Lower lobe of right lung (tissue), 2 donors: ENCODE data around the gene OR4P4. TPM values are rescaled to one million over a fixed set of nuclear protein-coding genes. Genes with fewer than 3 reads are reported as not detected.

Experiments used
- ATAC-seq, 2 donors: fragments of 200-7000 bp; cut with Tn5 transposase; one replicate each; pipeline ENCODE4 v1.9.1; 2020 to 2022; ENCODE audit warnings: mild to moderate bottlenecking in 2 of 2, moderate library complexity in 2 of 2
- DNase-seq: peaks from one replicate; pipeline ENCODE4 v3.0.0-alpha.2; 2020
- H3K27ac ChIP-seq: fragments of 200-600 bp; one replicate; pipeline ENCODE4 v1.8.0; 2022
- H3K27me3 ChIP-seq: fragments of 200-600 bp; one replicate; pipeline ENCODE4 v1.8.0; 2022; ENCODE audit warnings: low read depth
- H3K36me3 ChIP-seq: fragments of 200-600 bp; one replicate; pipeline ENCODE4 v1.8.0; 2022; ENCODE audit warnings: mild to moderate bottlenecking
- H3K4me1 ChIP-seq: fragments of 200-600 bp; one replicate; pipeline ENCODE4 v1.8.0; 2022
- H3K4me3 ChIP-seq: fragments of 200-600 bp; one replicate; pipeline ENCODE4 v1.8.0; 2022; ENCODE audit warnings: mild to moderate bottlenecking
- H3K9me3 ChIP-seq: fragments of 200-600 bp; one replicate; pipeline ENCODE4 v1.8.0; 2022
- intact Hi-C: fragments of 100-400 bp; cut with DNase I; formaldehyde crosslinking; loops from one replicate; pipeline ENCODE4 v1.11.0; 2022
- total RNA-seq: library from RNA; stranded (reverse); fragmentation: NEBNext Ultra II Directional; extraction: Animal tissue kit (Norgen Biotek cat#: 25700); gene quantifications from one replicate; pipeline ENCODE4 v1.2.1, GENCODE V29; 2021
- TF ChIP-seq, protein P1 (sequence below): fragments of 200-600 bp; IDR thresholded peaks from one replicate; pipeline ENCODE4 v1.8.0; 2022; ENCODE audit warnings: antibody characterized with exemption, mild to moderate bottlenecking
- donor health status: DM: no; HTN: yes; CAD: no; lungs with severe emphysema.

Gene OR4P4
- total RNA-seq, 1 donor from 2014 or later: not detected

DNA sequence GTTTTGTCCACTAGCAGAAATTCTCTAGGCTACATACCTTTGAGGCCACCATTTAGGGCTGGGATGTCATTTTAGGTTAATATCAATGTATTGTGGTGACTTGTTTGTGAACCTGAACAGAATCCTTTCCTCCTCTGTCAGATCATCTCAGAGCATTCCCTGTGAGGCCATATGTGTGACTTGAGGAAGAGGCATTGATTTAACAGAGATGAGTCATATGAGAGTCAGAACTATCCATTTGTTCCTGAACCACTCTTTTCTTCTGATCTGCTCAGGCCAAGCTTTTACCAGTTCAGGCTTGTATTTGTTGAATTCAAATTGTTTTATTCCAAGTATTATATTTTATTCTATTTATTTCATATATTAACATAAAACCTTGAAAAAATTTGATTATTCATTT is 20.2 kb downstream of the OR4P4 start:
- Histone ChIP-seq H3K4me3 (no peak overlapping the region), H3K9me3 (no peaks in the 10 kb centered on the region), H3K36me3 (no peaks in the 10 kb centered on the region), H3K4me1 (no peaks in the 10 kb centered on the region), H3K27ac (no peak overlapping the region), H3K27me3 (no peaks in the 10 kb centered on the region)
- TF ChIP-seq, protein P1, sequence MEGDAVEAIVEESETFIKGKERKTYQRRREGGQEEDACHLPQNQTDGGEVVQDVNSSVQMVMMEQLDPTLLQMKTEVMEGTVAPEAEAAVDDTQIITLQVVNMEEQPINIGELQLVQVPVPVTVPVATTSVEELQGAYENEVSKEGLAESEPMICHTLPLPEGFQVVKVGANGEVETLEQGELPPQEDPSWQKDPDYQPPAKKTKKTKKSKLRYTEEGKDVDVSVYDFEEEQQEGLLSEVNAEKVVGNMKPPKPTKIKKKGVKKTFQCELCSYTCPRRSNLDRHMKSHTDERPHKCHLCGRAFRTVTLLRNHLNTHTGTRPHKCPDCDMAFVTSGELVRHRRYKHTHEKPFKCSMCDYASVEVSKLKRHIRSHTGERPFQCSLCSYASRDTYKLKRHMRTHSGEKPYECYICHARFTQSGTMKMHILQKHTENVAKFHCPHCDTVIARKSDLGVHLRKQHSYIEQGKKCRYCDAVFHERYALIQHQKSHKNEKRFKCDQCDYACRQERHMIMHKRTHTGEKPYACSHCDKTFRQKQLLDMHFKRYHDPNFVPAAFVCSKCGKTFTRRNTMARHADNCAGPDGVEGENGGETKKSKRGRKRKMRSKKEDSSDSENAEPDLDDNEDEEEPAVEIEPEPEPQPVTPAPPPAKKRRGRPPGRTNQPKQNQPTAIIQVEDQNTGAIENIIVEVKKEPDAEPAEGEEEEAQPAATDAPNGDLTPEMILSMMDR: no peak
- ATAC-seq (no peak), DNase-seq (no peak)
- intact Hi-C loops: no loop called here

DNA sequence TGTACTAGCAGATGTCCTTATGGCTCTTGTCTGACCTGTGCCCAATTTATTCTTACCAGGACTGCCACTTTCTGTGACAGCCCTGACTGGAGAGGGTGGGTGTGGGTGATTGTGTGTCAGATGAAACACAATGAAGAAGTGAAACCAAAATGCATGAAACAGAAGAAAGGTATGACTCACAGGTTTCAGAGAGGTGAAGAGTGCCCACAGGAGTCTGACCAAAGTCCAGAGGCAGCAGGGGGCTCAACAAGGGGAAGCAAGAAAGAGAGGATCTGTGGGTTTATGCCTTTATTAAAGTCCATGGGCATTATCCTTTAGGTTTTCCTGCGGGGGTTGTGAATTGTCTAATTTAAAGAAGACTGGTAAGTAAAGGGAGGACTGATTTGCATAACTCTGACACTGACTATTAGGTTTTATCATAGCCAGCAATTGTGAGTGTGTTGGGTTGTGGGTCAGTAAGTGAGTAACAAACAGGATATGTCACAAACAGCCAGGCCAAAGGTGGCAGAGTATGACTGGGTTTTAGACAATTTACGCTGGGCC is 23.2 kb downstream of the OR4P4 start:
- Histone ChIP-seq H3K4me3 (no peak overlapping the region), H3K27ac (no peak overlapping the region), H3K9me3 (no peaks in the 10 kb centered on the region), H3K4me1 (no peaks in the 10 kb centered on the region), H3K27me3 (no peaks in the 10 kb centered on the region), H3K36me3 (no peaks in the 10 kb centered on the region)
- TF ChIP-seq, protein P1: no peak
- intact Hi-C loops: no loop called here
- ATAC-seq (no peak), DNase-seq (no peak)

DNA sequence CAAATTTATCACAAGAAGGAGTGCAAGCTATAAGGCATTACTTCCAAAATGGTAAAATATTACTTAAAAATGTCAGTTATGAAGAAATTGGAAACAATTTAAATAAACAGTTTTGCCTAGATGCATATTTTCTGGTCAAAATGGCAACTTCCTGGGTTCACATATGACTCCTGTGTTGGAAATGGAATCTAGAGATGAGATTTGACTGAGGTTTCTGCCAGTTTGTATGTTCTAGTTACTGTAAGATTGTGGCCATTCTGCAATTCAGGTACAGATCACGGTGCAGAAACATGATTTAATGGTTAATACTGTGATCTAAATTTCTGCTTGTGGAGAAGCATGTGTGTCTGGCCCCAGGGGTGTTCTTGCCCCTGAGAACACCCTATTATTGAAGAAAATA is 23.7 kb downstream of the OR4P4 start:
- no peaks in the 10 kb centered on the region for H3K4me1 ChIP-seq
- DNase-seq: no peak
- H3K27me3 ChIP-seq: no peaks in the 10 kb centered on the region
- no peak for ATAC-seq
- no peak overlapping the region for H3K4me3 ChIP-seq
- no peaks in the 10 kb centered on the region for H3K9me3 ChIP-seq
- intact Hi-C loops: no loop called here
- no peak overlapping the region for H3K27ac ChIP-seq
- H3K36me3 ChIP-seq: no peaks in the 10 kb centered on the region
- TF ChIP-seq, protein P1: no peak

DNA sequence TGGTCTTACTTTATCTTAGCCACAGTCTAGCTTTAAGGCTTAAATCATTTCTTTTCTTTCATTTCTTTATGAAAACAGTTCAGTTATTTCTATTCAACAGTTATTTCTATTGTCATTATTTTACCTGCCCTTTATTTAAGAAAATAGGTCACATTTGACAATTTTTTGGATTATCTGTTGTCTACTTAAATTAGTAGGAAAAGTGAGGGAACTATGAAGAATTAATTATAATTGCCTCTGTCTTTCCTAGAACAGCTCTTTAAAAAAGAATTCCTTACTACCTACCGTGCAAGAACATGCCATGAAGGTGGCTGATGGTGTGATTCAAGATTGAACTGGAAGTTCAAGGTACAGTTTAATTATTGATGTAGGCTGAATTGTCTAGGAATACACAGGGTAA is 27.0 kb downstream of the OR4P4 start, which contains the start of gene OR4C6:
OR4C6 (plus strand) TSS at position 301 of the 400 bp plus-strand sequence. CDS start 2,966 bp downstream, outside the sequence.
- Histone ChIP-seq H3K27me3 (no peaks in the 10 kb centered on the region), H3K4me1 (no peaks in the 10 kb centered on the region), H3K9me3 (no peaks in the 10 kb centered on the region), H3K27ac (no peak within 1 kb of the TSS), H3K36me3 (no peaks in the 10 kb centered on the region), H3K4me3 (no peak within 1 kb of the TSS)
- TF ChIP-seq, protein P1: no peak
- ATAC-seq (no peak), DNase-seq (no peak)
- intact Hi-C loops: no loop called here

DNA sequence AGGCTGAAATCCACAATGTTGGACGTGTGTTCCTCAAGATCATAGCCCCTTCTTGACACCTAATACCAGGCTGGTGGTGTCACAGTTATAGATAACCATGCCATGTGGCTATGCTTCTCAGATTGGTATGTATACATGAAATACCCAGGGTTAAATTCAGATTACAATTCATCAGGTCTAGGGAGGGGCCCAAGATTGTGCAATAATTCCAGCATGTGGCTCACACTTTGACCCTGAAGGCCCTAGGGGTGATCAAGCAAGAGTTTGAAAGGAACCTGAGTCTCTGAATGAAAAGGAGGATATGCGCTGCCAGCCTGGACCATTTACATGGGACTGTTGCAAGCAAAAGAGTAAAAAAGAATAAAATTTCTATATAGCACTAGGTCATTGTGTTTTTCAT is 34.5 kb downstream of the OR4P4 start:
- H3K27ac ChIP-seq: no peak overlapping the region
- H3K27me3 ChIP-seq: no peaks in the 10 kb centered on the region
- TF ChIP-seq, protein P1: no peak
- ATAC-seq (no peak), DNase-seq (no peak)
- no peak overlapping the region for H3K4me3 ChIP-seq
- no peaks in the 10 kb centered on the region for H3K9me3 ChIP-seq
- intact Hi-C loops: no loop called here
- H3K4me1 ChIP-seq: no peaks in the 10 kb centered on the region
- no peaks in the 10 kb centered on the region for H3K36me3 ChIP-seq
